Tibial nerve (tissue), 3 donors: ENCODE results near the gene EXOC3.
"Not testable (repeated sequence)": the region's sequence is repeated elsewhere in the genome, so short reads cannot be mapped to it uniquely, and the experiment has no call there.

Experiments
- CTCF ChIP-seq, 5 experiments: fragments of 200-600 bp in 3 of 5; fragments of 450-650 bp in 2 of 5; sonication (generic) in 3 of 5; IDR thresholded peaks; one replicate each; pipeline ENCODE4 v1.5.1; 2016 to 2019; ENCODE audit warnings: antibody characterized with exemption in 5 of 5, mild to moderate bottlenecking in 3 of 5, moderate library complexity in 2 of 5
- POLR2A ChIP-seq, 2 donors: fragments of 450-650 bp; IDR thresholded peaks; one replicate each; pipeline ENCODE4 v1.6.1; 2017; ENCODE audit warnings: antibody characterized with exemption in 2 of 2, mild to moderate bottlenecking in 2 of 2, moderate library complexity in 2 of 2

- not testable (repeated sequence) for TF ChIP-seq CTCF, POLR2A (IDR thresholded peaks at IDR 0.05)
These were observed 43.6 kb downstream of the EXOC3 start for GRCh38 chr5:486597-486996.
